M059J (cell line): ENCODE measurements around the gene ENTPD8. TPM values are rescaled to one million over a fixed set of nuclear protein-coding genes. Genes with fewer than 3 reads are reported as not detected.
"Not testable (repeated sequence)": the region's sequence is repeated elsewhere in the genome, so short reads cannot be mapped to it uniquely, and the experiment has no call there.

Experiments
- DNase-seq: peaks from one replicate; pipeline ENCODE4 v3.0.0-alpha.2; 2012; ENCODE audit warnings: low read depth
- total RNA-seq: library from RNA; depleted of rRNA; stranded (reverse); fragments of >200 nt; shearing (Covaris generic); gene quantifications from 2 replicates; pipeline ENCODE4 v1.2.3, GENCODE V29; 2014

ENTPD8 gene
- total RNA-seq, 1 experiment from 2014 or later = not detected

DNA sequence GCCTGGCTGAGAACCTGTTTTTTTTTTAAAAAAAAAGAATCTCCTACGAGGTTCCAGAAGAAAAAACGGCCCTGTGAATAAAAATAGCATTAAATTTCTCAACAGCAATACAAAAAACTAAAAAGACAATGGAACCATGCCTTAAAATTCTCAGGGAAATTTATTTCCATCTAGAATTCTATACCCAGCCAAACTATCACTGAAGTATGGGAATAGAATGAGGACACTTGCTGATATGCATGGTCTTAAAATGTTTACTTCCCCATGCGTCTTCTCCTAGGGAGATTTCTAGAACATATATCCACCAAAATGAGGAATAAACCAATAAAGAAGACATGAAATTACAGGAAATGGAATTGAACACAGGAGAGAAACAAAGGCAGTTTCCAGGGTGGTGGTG, 34.5 kb upstream of the ENTPD8 start:
- no peak for DNase-seq

DNA sequence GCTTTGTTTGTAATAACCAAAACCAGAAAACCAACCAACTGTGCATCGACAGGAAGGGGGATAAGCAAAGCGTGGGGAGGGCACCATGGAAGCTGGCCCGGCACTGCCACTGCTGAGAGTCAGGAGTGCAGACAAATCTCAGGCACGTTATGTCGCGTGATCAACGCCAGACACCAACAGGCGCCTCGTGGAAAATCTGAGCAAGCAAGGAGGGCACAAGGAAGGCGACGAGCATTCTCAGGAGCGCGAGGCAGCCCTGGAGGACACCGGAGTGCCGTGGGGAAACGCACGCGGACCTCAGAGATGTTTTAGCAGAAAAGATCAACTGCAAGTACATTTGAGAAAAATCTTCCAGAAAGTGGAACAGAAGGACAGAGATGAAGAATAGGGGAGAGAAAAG, 33.1 kb upstream of the ENTPD8 start:
- no peak for DNase-seq

DNA sequence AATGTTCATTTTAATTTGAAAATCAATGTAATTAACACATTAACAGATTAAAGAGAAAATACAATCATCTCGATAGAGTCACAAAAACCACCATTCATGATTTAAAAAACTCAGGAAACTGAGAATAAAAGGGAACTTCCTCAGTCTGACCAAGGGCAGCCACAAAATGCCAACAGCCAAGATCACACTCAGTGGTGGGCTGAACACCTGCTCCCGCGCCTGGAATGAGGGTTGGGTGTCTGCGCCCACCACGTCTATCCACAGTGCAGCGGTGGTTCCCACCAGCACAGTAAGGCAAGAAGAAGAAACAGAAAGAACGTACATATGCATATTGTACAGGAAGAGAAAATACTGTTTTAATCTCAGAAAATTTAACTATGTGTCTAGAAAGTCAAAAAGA, 29.6 kb upstream of the ENTPD8 start:
- DNase-seq = no peak

DNA sequence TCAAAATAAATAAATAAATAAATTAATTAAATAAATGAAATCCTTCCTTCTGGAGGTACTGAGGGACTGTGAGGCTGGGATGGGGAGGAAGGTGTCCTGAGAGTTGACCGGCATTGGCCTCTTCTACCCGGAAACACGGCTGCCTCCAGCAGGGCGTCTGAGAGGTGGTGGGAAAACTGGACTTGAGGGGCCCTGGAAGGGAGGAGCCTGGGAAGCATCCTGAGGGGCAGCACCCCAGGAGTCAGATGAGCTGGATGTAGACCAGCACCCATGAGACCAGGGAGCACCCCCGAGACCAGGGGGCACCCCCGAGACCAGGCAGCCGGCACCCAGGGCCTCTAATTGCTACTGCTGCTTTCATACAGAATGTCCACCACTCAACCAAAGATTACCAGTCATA, 26.7 kb upstream of the ENTPD8 start:
- no peak for DNase-seq

DNA sequence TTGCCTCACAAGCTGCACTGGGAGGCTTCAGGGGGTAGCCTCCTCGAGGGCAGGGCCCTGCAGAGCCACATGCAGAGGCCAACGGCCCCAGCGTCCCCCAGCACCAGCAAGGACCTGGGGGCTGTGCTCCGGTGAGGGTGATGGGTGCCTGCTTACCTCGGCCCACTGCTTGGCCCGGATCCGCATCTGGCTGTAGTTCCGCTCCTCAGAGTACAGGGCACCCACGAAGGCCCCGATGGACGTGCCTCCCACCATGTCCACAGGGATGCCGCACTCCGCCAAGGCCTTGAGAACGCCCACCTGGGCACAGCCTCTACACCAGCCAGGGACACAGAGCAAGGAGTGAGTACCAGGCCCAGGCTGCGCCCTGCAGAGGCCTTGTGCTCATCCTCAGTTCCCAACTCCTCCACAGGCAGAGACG, 26.0 kb upstream of the ENTPD8 start:
- no peak for DNase-seq

DNA sequence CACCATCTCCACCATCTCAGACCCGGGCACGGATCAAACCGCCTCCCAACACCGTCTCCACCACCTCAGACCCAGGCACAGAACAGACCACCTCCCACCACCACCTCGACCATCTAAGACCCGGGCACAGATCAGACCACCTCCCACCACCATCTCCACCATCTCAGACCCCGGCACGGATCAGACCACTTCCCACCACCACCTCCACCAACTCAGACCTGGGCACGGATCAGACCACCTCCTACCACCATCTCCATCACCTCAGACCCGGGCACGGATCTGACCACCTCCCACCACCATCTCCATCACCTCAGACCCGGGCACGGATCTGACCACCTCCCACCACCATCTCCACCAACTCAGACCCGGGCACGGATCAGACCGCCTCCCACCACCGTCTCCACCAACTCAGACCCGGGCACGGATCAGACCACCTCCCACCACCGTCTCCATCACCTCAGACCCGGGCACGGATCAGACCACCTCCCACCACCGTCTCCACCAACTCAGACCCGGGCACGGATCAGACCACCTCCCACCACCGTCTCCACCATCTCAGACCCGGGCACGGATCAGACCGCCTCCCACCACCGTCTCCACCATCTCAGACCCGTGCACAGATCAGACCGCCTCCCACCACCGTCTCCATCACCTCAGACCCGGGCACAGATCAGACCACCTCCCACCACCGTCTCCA, 25.4 kb upstream of the ENTPD8 start:
- not testable (repeated sequence) for DNase-seq

DNA sequence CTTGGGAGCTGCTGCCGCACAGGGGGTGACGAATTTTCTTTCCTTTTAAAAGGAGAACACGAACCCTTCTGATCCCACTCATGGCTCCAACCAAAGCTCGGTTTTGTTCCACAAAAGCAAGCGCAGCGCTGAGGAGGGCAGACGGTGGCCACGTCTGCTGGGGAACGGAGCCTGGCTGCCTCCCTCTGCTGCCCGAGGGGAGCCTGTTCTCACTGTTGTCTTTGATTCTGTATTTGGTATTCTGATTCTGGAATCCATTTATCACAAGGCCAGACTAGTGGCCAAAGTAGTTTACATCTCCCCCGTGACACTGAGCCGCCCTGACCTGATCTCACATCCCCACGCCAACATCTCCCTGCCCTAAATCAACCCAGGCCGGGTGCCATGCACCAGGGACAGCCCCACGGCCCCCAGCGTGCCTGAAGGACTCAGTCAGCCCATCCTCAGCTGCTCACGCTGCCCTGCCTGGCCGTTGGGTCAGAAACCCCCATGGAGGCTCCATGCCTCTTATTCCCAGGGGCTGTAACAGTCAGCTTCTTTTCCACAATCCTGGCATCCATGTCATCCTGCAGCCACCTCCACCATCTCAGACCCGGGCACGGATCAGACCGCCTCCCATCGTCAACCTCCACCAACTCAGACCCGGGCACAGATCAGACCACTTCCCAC, 24.7 kb upstream of the ENTPD8 start:
- DNase-seq = no peak

DNA sequence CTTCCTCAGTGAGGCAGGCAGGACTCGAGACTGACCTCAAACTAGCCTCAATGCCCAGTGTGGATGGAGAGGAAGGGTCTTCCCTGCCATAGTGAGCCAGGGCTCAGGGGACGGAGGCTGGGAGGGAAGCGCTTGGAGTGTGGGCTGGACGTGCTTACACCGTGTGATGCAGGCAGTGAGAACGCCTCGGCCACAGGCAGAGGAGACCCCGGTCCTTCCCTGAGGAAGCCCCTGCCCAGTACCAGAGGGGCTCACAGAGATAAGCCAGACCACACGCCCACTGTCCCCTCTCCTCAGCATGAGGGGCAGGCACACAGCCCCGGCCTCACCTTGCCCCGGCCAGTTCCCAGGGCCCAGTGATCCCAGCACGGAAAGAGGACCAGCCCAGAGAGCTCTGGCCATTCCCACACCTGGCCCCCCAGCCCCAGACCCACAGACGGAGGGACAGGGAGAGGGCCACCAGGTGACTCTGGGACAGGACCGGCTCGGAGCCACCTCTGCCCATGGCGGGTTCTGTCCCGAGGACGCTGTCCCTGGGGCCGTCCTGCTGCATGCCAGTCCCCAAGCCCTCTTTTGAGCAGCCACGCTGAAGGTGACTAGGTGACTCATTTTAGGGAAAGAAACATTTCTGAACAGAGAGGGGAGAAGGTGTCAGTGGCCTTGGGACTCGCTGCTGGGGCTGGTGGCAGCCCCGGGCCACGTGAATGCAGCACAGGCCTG, 24.0 kb upstream of the ENTPD8 start:
- DNase-seq = no peak

DNA sequence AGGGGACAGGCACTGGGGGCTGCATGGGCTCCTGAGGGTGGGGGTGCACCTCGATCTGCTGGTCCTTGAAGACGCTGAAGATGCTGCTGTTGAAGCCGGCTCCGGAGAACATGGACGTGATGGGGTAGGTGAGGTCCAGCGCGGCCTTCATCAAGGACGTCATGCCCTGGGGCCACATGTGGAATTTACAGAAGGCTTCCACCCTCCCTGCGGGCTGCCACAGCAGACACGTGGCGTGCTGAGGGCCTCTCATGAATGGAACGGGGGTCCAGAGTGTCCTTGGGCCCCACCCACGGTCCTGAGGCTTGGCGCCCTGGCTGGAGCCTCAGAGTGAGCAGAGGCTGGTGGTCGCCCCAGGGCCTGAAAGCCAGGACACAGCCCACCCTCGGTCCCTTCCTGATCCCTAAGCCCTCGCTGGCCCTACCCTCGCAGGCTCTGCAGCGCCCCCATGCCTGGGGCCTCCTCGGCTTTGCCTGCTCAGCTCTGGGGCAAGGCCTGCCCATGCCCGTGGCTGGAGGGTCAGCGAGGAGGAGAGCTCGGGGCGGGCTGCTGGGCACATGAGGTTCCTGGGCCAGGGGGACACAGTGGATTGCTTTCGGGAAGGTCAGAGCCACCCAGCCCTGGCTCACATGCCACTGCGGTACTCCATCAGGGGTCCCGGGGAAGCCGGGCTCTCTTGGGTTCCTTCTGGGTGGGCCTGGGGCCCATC, 23.3 kb upstream of the ENTPD8 start:
- no peak for DNase-seq

DNA sequence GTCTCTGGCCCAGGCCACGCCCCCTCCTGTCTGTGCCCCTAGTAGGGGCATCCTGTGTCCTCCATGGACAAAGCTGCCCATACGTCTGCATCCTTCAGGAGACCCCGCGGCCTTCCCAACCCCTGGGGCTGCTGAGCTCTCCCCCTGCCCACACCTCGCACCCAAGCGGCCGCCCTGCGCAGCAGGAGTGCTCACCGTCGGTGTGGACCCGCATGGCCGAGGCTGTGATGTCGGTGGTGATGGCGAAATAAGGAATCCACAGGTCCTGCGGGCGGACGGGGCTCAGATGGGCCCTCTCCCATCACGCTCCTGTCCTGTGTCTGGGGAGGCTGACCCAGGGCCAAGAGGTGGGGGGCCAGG, 22.8 kb upstream of the ENTPD8 start:
- DNase-seq = no peak

DNA sequence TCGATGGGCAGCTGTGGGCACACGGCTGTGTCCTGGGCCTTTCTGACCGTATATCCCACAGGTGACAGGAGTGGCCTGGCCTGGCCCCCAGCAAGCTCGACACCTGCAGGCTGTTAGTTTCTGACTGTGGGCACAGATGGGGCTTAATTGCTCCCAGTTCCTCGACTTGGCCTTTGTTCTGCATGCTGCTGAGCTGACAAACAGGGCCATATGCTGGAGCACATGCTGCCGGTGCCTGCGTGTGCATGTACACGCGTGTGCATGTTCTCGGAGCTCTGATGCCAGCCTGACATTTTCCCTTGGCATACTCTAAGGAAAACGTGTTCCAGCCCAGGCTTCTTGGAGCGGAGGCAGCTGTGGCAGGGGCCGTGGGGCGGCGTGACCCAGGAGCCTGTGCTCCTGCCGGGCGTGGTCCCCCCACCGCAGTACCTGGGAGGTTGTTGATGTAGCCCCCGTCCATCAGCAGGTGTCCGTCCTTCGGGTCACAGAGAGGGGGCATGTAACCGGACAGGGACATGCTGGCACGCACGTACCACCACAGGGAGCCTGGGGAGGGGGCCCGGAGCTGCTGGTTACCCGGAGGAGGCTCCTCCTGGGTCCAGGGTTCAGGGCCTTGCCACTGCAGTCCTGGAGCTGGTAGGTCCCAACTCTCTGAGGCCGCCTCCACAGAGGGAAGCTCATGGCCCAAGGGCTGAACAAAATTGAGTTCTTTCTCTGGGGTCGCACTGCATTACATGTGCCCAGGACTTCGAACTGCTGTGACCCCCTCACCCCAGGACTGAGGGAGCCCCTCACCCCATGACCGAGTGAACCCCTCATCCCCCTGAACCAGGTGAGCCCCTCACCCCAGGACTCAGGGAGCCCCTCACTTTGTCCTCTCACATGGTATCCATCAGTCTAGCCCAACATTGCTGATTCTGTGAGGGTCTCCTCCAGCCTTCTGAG, 22.1 kb upstream of the ENTPD8 start:
- DNase-seq = no peak

DNA sequence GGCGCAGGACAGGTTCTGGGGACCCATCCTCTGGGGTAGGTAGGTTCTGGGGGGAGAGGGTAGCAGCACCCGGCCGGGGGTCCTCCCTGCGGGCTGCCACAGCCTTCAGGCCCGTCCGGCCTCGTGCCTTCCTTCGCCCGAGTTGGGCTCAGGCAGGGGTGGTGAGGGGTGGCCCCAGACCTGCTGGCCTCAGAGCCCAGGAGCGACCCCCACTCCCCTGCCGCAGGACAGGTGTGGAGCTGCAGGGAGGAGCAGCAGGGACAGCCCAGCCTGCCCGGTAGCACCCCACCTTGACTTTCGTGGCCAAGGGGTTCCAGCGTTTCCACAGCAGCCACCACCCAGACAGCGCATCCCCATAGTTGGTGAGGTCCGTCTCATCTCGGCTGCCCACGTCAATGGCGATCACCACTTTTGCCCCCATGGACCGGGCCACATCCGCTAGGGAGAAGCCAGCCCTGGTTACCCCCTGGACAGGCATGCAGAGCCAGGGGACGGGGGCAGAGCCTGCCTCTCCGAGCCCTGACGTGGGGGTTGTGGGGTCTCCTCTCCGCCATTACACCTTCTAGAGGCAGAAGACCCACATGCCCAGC, 21.3 kb upstream of the ENTPD8 start:
- no peak for DNase-seq

DNA sequence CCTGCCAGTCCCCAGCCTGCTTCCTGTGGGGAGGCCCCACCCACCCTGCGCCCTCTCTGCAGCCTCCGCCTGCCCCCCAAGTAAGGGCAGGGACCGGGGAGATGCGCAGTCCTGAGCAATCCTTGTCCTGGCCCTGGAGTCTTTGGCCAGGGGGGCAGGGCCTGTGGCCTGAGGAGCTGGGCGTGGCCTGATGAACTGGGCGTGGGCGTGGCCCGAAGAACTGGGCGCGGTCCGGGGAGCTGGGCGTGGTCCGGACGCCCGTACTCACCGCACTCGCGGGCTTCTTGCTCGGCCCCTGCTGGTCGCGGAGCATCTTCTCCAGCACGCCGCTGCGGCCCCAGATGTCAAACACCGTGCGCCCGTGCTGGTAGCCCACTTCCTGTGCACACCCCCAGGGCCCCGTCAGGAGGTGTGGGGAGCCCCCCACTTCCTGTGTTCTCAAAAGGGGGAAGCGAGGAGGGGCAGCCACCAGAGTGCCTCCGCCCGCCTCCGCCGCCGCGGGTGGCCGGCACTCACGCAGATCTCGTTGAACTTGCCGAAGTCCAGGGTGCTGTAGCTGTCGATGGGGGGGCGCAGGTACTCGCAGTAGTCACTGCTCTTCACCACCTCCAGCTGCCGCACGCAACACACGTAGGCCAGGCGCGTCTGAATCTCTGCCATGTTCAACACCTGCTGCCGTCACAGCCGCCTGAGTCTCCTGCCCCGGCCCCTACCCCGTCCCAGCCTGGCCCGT, 20.7 kb upstream of the ENTPD8 start:
- no peak for DNase-seq

DNA sequence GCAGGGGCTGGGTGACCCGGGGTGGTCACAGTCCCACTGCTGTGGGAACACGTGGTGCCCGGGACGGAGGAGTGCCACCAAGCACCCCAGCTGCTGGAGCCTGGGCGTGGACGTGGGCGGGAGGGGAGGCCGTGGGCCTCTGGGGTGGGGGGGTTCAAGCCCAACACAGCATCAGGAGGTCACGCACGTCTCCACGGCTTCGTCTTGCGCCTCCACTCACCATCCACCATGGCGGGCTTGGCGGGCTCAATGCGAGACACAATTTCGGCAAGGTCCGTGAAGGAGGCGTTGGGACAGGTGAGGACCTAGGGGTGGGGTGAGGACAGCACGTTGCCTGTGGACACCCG, 20.1 kb upstream of the ENTPD8 start:
- DNase-seq = no peak

DNA sequence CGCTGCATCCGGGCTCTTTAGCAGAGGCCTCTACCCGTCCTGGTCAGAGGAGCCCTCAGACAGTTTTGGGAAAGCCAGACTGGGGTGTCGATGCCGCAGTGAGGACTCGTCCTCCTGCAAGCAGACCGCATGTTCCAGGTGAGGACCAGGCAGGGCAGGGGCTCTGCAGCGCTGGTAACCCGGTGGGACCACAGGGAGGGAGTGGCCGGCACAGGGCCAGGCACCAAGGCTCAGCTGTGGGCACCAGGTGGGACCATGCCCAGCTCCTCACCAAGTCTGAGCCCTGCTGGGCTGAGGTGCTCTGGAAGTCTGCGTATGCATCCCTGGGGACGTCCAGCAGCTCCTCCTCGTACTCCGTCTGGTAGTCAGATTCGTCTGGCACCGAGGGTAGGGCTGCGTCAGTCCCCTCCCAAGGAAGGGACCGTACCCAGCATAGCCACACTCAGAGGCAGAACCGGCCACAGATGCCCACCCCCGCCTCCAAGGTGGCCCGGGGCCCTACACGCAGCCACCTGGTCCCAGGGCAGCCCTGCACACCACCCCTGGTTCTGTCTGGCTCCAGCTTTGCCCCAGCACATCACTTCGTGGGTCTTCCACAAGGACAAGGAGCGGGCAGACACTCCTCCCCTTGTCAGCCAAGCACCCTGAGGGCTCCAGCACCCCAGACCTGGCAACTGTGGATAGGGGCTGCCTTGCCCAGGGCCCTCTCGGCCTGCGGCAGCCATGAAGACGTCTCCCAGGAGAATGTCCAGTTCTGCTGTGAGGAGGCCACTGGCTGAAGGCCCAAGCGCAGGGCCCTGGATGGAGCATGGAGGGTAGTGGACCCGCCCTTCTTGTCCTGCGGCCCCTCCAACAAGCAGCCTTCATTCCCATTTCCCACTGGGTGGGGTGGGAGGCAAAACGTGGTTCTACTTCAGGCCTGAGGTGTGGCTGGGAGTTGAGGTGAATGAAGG, 19.5 kb upstream of the ENTPD8 start:
- DNase-seq = no peak

DNA sequence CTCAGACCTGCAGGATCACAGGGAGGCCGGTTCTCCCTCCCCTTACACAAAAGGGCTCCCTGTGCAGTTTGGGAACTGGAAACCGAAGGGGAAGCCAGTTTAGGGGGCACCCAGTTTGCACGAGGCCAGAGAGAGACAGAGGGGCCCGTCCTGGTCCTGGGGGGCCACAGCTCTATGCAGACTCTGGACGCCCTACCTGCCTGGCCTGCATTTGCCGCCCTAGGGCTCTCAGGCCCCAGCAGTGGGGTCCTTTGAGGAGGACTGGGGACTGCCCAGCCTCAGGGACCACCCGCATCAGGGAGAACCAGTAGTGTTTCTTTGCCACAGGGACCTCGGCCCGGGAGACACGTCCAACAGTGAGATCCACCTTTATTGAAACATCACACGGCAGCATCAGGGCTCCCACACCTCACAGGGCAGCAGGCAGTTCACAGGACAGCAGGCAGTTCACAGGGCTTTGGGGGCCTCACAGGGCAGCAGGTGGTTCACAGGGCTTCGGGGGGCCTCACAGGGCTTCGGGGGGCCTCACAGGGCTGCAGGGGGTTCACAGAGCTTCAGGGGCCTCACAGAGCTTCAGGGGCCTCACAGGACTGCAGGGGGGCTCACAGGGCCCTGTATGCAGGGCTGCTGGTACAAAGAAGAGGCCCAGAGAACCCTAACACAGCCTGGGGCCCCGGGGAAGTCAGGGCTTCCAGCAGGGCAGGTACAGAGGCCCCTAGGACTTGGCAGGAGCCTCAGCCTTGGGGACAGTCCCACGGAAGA, 18.6 kb upstream of the ENTPD8 start:
- no peak for DNase-seq

DNA sequence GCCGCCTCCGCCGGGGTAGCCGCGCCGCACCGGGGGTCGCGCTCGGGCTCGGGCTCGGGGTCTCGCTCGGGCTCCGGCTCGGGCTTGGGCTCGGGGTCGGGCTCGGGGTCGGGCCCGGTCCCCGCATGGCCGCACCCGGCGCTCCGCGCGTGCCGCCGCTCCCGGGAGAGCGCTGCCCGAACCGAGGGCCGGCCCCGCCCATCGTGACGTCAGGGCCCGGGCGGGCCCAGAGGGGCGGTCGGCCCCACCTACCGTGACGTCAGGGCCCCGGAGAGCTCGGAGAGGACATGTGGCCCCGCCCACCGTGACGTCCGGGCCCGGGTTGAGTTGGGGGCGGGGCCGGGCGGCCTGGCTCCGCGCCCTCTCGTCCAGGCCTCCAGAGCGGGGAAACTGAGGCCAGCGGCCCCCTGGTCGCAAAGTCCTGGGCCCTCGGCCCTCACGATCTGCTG, 18.0 kb upstream of the ENTPD8 start, which contains the start of gene NSMF:
NSMF (minus strand) TSS at position 183 of the 449 bp plus-strand sequence. CDS start 232 bp downstream, outside the sequence.
- DNase-seq = peak; percentile 84
